Activated CD4-positive, alpha-beta T cell treated with anti-CD3 and anti-CD28 coated beads, Interleukin-2, amount 50 U/mL, for 4 hours (primary cell): ENCODE results near the gene SMS.
"Not testable (repeated sequence)": the region's sequence is repeated elsewhere in the genome, so short reads cannot be mapped to it uniquely, and the experiment has no call there.

ENCODE experiments used
- DNase-seq, 2 experiments: peaks; one replicate each; pipeline ENCODE4 v3.0.0-alpha.2; 2020

Gene SMS

GRCh38 chrX:21940356-21940829 lies at the start of gene SMS:
Gene SMS (plus strand): TSS chrX:21940709. CDS start chrX:21940825, 116 bp downstream.
- DNase-seq = peak; percentile 46 to 57

GRCh38 chrX:21905313-21905712 lies 35.2 kb upstream of the SMS start:
- no peak for DNase-seq

GRCh38 chrX:21905953-21906352 lies 34.6 kb upstream of the SMS start:
- DNase-seq = no peak

- DNase-seq = no peak
Measured at GRCh38 chrX:21907260-21907659, 33.2 kb upstream of the SMS start.

- no peak for DNase-seq
Measured at GRCh38 chrX:21911481-21911880, 29.0 kb upstream of the SMS start.

- DNase-seq = no peak
Measured at GRCh38 chrX:21912220-21912619, 28.3 kb upstream of the SMS start.

GRCh38 chrX:21912989-21913388 lies 27.5 kb upstream of the SMS start:
- no peak for DNase-seq

GRCh38 chrX:21926116-21926515 lies 14.4 kb upstream of the SMS start:
- DNase-seq = no peak

- no peak for DNase-seq
Measured at GRCh38 chrX:21926527-21927278, 13.8 kb upstream of the SMS start.

GRCh38 chrX:21929209-21929608 lies 11.3 kb upstream of the SMS start:
- no peak for DNase-seq

- DNase-seq = no peak
Measured at GRCh38 chrX:21930986-21931385, 9.5 kb upstream of the SMS start.

GRCh38 chrX:21932292-21933002 lies 8.1 kb upstream of the SMS start:
- DNase-seq = no peak

- no peak for DNase-seq
Measured at GRCh38 chrX:21933077-21933476, 7.4 kb upstream of the SMS start.

GRCh38 chrX:21934414-21934813 lies 6.1 kb upstream of the SMS start:
- DNase-seq = no peak

GRCh38 chrX:21939906-21940305 lies 603 bp upstream of the SMS start:
- DNase-seq = no peak

GRCh38 chrX:21943460-21944135 lies 3.1 kb downstream of the SMS start:
- DNase-seq = no peak

- DNase-seq = no peak
Measured at GRCh38 chrX:21944136-21944615, 3.7 kb downstream of the SMS start.

- no peak for DNase-seq
Measured at GRCh38 chrX:21946925-21947641, 6.6 kb downstream of the SMS start.

GRCh38 chrX:21947671-21948070 lies 7.2 kb downstream of the SMS start:
- no peak for DNase-seq

GRCh38 chrX:21948897-21949578 lies 8.5 kb downstream of the SMS start:
- no peak for DNase-seq

GRCh38 chrX:21949689-21950088 lies 9.2 kb downstream of the SMS start:
- no peak for DNase-seq

GRCh38 chrX:21950557-21950956 lies 10.0 kb downstream of the SMS start:
- not testable (repeated sequence) for DNase-seq
